Stimulated activated CD4-positive, alpha-beta T cell treated with anti-CD3 and anti-CD28 coated beads, Interleukin-2, amount 100 ng/mL, for 4 hours (primary cell): ENCODE data around the gene PPP2R1B.

Experiments
- DNase-seq: peaks from one replicate; pipeline ENCODE4 v3.0.0-alpha.2; 2020; ENCODE audit warnings: low read depth

PPP2R1B gene

GRCh38 chr11:111748035-111748804, 18.0 kb downstream of the PPP2R1B start:
- no peak for DNase-seq

DNA sequence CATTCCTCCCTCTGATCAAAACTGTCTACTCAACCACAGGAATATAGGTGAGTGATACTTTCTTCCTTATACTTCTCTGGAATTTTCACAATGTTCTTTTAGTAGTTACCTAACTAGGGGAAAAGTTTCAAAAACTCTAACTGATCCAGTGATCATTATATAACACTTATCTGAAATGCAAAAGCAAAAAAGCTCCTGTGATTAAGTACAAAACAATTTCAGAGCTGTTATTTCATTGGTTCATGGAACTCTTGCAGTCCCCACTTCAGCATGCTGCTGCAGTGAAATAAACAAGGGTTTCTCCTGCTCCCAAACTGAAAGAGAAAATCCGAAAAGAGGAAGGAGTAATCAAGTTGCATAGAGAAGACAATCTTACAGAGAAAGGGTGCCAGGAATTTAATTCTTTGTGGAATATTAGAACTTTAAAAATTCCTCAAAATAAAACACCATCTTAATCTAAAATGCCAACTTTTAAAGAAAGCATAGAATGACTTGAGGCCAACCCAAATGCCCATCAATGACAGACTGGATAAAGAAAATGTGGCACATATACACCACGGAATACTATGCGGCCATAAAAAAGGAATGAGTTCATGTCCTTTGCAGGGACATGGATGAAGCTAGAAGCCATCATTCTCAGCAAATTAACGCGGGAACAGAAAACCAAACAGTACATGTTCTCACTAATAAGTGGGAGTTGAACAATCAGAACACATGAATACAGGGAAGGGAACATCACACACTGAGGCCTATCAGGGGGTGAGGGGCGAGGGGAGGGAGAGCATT, 20.3 kb downstream of the PPP2R1B start:
- no peak for DNase-seq

GRCh38 chr11:111743700-111744099, 22.5 kb downstream of the PPP2R1B start:
- no peak for DNase-seq

GRCh38 chr11:111741751-111742150, 24.4 kb downstream of the PPP2R1B start:
- no peak for DNase-seq

DNA sequence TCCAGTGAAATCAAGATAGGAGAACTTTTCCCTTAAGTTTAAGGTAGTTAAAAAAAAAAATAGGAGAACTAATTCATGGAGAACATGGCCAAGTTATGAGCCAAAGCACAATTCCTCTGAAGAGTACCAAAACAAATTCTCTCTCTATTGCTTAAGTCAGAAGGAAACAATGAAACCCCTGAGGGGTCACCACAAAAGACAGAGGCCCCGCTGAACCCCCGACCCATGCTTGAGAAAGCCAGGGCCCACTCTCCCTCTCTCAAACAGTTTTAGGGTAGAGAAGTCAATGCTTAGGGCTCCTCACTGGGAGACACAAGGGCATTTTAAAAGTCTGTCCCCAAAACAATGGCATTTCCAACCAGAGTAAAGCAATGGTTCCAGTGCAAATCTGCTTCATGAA, 26.9 kb downstream of the PPP2R1B start:
- DNase-seq = no peak

GRCh38 chr11:111737444-111738210, 28.6 kb downstream of the PPP2R1B start:
- DNase-seq = no peak

DNA sequence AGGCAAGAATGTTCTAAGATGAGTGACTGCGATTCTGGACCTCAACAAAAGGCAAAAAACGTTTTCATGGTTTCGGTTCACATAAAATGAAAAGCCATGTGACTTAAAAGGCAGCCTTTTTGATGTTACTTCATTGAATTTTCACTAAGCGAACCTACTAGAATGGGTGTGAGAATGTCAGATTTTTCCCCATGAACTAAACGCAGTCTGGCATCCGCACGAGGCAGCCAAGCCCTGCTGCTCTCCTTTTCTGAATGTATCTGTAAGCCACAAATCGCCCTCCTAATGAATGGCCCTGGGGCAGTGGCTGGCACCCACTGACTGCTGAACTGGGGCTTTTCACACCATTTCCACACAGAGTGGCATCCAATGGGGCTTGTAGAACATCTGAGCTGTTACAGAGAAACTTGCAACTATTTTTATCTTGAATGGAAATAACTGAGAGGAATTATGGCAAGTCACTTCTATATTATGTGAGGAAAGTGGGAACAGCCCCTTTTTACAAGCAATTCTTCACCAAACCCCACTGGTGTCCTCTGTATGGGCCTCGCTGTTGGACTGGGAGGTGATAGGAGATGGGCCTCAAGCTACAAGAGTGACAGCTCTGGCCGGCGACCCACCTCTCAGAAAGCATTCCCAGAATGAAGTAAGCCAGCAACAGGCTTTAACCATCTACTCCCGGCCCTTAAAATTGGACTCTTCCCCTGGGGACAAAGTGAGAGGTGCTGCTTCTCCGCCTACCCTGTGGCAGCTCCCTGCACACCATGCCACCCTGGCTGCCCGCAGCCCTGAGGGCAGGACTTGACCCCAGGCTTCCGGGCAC, 29.4 kb downstream of the PPP2R1B start:
- DNase-seq = no peak

DNA sequence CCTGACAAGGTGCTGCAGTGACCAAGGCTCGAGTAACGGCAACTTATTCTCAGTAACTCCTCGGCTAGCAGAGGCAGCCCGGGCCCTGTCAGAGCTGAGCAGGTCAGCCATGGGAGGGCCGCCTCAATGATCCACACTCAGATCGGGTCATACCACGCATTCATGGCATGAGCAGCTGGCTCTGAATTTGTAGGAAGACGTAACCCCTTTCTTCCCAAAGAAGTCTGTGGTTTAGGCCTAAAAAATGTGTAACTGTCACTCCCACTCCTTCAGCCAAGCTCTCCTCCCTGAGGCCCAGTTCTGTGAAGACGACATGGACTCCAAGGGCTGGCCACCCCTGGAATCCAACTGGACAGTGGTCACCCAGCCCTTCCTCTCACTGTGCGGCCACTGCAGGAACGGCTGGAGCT, 30.0 kb downstream of the PPP2R1B start:
- no peak for DNase-seq

- DNase-seq = no peak
These were observed 30.7 kb downstream of the PPP2R1B start for GRCh38 chr11:111735262-111736116.

DNA sequence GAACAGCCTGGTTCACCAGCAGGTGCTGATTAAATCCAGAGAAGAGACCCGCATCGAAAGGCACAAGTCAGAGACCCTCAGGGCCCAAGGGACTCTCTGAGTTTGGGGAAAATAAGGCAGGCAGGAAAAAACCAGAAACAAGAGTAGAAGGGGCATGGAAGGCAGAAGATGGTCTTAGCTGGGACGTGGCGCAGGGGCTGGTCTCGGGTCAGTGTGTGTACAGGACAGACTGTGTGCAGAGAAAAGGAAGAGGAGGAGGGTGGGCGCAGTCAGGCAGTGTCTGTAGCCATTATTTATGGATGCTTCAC, 31.3 kb downstream of the PPP2R1B start:
- DNase-seq = no peak

DNA sequence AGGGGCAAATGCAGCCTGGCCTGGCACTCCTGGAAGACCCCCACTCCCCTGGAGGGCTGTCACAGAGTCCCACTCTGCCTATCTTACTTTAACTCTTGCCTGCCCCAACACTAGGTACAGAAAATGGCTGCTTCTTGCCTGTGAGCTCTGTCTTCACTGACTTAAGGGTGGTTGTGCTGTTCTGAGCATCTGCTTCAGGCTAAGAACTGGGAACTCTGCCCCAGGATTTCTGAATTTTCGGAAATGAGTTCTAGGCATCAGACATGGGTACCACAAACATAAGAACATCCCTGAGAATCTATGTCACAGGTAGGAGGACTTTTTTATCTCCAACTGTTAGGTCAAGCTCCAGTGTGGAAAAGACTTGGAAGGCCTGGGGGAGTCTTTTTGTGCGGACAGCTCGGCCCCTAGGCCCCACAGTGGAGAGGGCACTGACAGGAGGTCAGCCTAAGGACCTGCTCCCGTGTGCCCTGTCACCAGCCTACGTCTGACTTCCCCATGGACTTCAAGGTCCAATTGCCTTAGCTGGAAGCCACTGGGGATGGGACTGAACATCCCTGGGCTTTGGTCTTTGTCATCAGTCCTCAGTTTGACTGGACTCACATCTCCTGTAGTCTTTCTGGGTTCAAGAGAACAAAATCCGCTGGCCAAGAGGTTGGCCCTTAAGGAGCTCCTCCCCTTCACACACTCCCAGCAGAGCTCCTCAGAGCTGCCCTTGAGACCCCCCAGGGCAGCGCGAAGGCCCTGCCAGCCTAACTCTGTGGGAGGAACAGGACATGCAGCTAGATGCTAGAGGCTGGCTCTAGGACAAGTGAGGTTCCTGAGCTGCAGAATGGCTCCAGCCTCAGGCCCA, 31.9 kb downstream of the PPP2R1B start:
- no peak for DNase-seq

DNA sequence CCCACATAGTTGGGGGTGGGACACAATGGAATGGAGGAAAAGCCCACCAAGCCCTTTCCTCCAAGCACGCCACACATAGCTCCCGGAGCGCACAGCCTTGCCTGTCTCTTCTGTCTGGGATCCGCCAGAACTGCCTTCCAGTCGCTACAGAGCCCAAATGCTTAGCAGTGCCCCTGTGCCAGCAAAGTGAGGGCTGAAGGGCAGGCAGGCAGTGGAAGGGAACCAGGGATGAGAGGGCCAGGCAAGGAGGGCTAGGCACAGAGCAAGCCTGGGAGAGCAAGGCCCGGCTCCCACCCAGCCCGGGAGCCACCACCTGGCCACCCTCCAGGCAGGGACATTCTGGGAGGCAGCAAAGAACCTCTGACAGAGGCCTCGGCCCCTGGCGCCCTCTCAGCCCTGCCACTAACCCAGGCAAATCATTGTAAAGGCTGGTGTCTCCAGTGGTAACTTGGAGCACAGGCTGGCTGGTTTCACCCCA, 32.5 kb downstream of the PPP2R1B start:
- no peak for DNase-seq

DNA sequence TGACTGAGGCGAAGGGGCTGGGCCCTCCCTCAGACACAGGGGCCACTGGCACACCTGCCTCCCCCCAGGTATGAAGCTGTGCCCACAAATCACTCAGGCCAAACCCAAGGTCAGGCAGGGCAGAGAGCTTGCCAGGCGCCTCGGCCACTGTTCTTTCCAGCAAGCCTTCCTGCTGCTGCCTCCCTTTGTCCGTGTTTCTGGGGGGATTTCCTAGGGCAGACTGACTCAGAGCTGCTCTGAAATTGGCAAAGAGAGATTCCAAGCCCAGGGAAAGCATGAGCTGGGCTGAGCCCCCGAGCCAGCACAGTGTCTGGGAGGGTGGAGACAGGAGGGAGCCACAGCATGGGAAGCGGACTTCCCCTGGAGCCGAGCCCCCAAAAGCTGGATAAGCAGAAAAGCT, 33.2 kb downstream of the PPP2R1B start:
- no peak for DNase-seq

GRCh38 chr11:111731821-111732220, 34.4 kb downstream of the PPP2R1B start:
- no peak for DNase-seq

- DNase-seq = no peak
These were observed 35.2 kb downstream of the PPP2R1B start for GRCh38 chr11:111730871-111731591.

DNA sequence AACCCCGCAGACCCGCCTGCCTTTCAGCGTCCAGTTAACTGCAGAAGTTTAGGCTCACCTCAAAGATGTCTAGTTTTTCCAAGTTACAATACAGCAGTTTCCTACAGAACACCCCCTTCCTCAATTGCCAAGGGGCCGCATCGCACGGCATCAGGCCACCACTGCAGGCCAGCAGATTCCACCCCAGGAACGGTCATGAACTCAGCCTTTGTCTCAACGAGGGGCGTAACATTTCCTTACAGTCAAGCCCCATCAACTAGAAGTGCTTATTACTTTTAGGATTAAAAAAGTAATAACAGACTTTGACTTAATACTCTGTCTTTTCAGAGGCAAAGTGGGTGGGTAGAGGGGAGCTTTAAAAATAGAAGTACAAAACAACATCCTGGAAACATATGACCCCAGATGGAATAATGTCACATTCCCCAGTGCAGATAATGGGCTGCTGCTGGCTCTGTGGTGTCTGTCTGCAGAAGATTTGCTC, 36.3 kb downstream of the PPP2R1B start:
- no peak for DNase-seq

- no peak for DNase-seq
These were observed 36.9 kb downstream of the PPP2R1B start for GRCh38 chr11:111729071-111729830.

GRCh38 chr11:111727431-111727830, 38.8 kb downstream of the PPP2R1B start:
- DNase-seq = no peak
